ENCODE measurements around the gene HAUS2.

The HAUS2 gene

DNA sequence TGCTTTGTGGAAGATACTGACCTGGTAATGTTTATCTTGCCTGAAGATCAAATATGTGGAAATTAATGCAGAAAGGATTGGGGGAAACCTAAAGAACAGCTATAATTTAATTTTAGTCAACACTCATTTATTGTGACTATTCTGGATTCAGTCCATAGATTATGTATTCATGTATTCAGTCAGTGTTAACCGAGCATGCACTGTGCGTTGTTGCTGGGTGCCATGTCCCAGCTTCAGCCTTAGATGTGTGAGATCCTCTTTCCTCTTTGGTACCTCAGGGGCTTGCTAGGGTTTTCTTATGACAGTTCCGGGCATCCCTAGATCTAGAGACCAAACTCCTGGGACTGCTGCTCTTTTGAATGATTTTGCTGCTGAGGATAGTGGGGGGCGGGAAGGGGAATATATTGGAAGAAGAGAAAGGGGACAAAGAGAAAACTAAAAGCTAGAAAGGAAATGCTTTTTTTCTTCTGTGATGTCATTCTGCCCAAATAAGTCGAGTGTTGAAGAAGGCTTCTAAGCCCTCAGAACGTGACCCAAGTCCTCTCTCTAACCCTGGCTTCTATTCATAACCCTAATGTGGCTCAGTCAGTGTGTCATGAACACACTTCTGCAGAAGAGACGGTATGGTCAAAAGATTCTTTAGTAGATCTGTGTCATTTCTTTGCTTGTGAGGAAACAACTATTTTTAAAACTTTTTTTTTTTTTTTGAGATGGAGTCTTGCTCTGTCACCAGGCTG lies 60.3 kb downstream of the HAUS2 start:
- no peak for DNase-seq (ENCODE audit: low read depth)

- no peak for DNase-seq (ENCODE audit: low read depth)
These were observed 62.9 kb downstream of the HAUS2 start for GRCh38 chr15:42611532-42611931.

DNA sequence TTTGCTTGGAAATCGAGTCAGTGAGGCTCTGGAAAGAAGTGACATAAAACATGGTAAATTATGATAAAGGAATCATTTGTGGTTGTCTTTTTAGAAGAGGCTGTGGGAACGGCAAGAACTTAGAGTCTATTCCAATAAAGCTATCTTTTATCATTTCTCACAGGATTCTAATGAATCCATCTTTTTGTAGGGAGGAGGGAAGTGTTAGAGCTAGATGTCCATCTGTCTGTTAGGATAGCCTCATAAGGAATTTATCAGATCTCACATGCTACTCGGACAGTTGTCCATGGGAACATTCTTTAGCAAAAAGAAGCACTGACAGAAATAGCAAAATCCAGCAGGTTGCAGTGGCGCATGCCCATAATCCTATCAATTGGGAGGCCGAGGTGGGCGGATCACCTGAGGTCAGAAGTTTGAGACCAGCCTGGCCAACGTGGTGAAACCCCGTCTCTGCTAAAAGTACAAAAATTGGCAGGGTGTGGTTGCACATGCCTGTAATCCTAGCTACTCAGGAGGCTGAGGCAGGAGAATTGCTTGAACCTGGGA lies 63.8 kb downstream of the HAUS2 start:
- DNase-seq (ENCODE audit: low read depth), result no peak

DNA sequence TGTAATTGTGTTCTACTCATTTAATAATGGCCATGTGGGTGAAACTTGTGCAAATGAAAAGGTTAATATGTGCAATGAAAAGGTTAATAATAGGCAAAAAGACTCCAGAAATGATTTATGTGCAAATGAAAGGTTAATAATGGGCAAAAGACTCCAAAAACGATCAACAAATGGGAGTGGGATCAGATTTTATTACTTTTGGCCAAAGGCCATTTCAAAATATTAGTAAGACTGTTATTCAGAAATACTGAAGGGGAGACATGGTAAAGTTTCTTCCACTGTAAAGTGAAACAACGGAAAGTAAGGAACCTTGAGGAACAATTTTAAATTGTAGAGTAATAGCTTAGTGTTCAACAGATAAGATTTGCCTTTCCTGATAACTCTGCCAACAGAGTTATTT lies 67.5 kb downstream of the HAUS2 start:
- no peak for DNase-seq (ENCODE audit: low read depth)

Data from CMK (cell line).